GM18498 (cell line): ENCODE results near the gene NANOGP8.
"Not testable (repeated sequence)": the region's sequence is repeated elsewhere in the genome, so short reads cannot be mapped to it uniquely, and the experiment has no call there.

Experiments
- ATAC-seq: cut with Tn5 transposase; IDR thresholded peaks from one replicate; pipeline ENCODE4 v1.9.1; 2021; ENCODE audit warnings: mild to moderate bottlenecking, moderate library complexity; ENCODE audit not compliant: unreplicated experiment

The NANOGP8 gene

GRCh38 chr15:35085176-35085919 is at the start of gene NANOGP8:
Gene NANOGP8, minus strand, starts transcription at chr15:35085295. Its CDS starts 185 bp downstream, at chr15:35085110.
- not testable (repeated sequence) for ATAC-seq

- ATAC-seq = no peak
Measured at GRCh38 chr15:35134299-35134698, 49.2 kb upstream of the NANOGP8 start.

- no peak for ATAC-seq
Measured at GRCh38 chr15:35130245-35130644, 45.1 kb upstream of the NANOGP8 start.

- no peak for ATAC-seq
Measured at GRCh38 chr15:35129361-35129760, 44.3 kb upstream of the NANOGP8 start.

- ATAC-seq = no peak
Measured at GRCh38 chr15:35127717-35128116, 42.6 kb upstream of the NANOGP8 start.

GRCh38 chr15:35126236-35126635 is 41.1 kb upstream of the NANOGP8 start:
- no peak for ATAC-seq

- no peak for ATAC-seq
Measured at GRCh38 chr15:35123743-35124142, 38.6 kb upstream of the NANOGP8 start.

GRCh38 chr15:35121611-35122359 is 36.7 kb upstream of the NANOGP8 start:
- no peak for ATAC-seq

- ATAC-seq = no peak
Measured at GRCh38 chr15:35120173-35120572, 35.1 kb upstream of the NANOGP8 start.

GRCh38 chr15:35118960-35119359 is 33.9 kb upstream of the NANOGP8 start:
- ATAC-seq = no peak

GRCh38 chr15:35117543-35118265 is 32.6 kb upstream of the NANOGP8 start:
- ATAC-seq = no peak

GRCh38 chr15:35115155-35115725 is 30.1 kb upstream of the NANOGP8 start:
- no peak for ATAC-seq

- no peak for ATAC-seq
Measured at GRCh38 chr15:35112346-35112745, 27.3 kb upstream of the NANOGP8 start.

GRCh38 chr15:35111861-35112260 is 26.8 kb upstream of the NANOGP8 start:
- no peak for ATAC-seq

- no peak for ATAC-seq
Measured at GRCh38 chr15:35108453-35108852, 23.4 kb upstream of the NANOGP8 start.

- ATAC-seq = no peak
Measured at GRCh38 chr15:35107561-35107960, 22.5 kb upstream of the NANOGP8 start.

- no peak for ATAC-seq
Measured at GRCh38 chr15:35107122-35107521, 22.0 kb upstream of the NANOGP8 start.

GRCh38 chr15:35104526-35105147 is 19.5 kb upstream of the NANOGP8 start:
- ATAC-seq = no peak

- no peak for ATAC-seq
Measured at GRCh38 chr15:35102186-35102585, 17.1 kb upstream of the NANOGP8 start.

- no peak for ATAC-seq
Measured at GRCh38 chr15:35101335-35101734, 16.2 kb upstream of the NANOGP8 start.

GRCh38 chr15:35098737-35099136 is 13.6 kb upstream of the NANOGP8 start:
- ATAC-seq = no peak
